Parathyroid adenoma (tissue), 2 donors: Measurements from ENCODE around the gene TEDC2.

Experiments
- H2AFZ ChIP-seq: fragments of 300-600 bp; sonication (generic); one replicate; pipeline ENCODE4 v1.7.0; 2017; ENCODE audit warnings: antibody characterized with exemption, mild to moderate bottlenecking
- H3K27ac ChIP-seq: fragments of 300-600 bp; sonication (generic); one replicate; pipeline ENCODE4 v1.7.0; 2017
- H3K27me3 ChIP-seq: fragments of 300-600 bp; sonication (generic); one replicate; pipeline ENCODE4 v1.7.0; 2017; ENCODE audit warnings: low read length; ENCODE audit not compliant: control insufficient read depth, insufficient read depth
- H3K36me3 ChIP-seq: fragments of 300-600 bp; sonication (generic); one replicate; pipeline ENCODE4 v1.7.0; 2017; ENCODE audit warnings: low read length; ENCODE audit not compliant: control insufficient read depth, insufficient read depth
- H3K4me1 ChIP-seq: fragments of 300-600 bp; sonication (generic); one replicate; pipeline ENCODE4 v1.7.0; 2017; ENCODE audit warnings: control low read depth
- H3K4me2 ChIP-seq: fragments of 300-600 bp; sonication (generic); one replicate; pipeline ENCODE4 v1.7.0; 2017; ENCODE audit warnings: low read length
- H3K4me3 ChIP-seq: fragments of 300-600 bp; sonication (generic); one replicate; pipeline ENCODE4 v1.7.0; 2017; ENCODE audit warnings: low read depth, low read length
- H3K79me2 ChIP-seq: fragments of 300-600 bp; sonication (generic); one replicate; pipeline ENCODE4 v1.7.0; 2017; ENCODE audit warnings: control low read depth
- H3K9ac ChIP-seq: fragments of 300-600 bp; sonication (generic); one replicate; pipeline ENCODE4 v1.7.0; 2017; ENCODE audit warnings: mild to moderate bottlenecking
- H3K9me3 ChIP-seq: fragments of 300-600 bp; sonication (generic); one replicate; pipeline ENCODE4 v1.7.0; 2017; ENCODE audit warnings: low read length; ENCODE audit not compliant: control insufficient read depth
- CTCF ChIP-seq: fragments of 300-600 bp; sonication (generic); IDR thresholded peaks from one replicate; pipeline ENCODE4 v1.7.0; 2017; ENCODE audit warnings: antibody characterized with exemption, mild to moderate bottlenecking
- donor health status: primary hyperparathyroidism.

TEDC2 gene

GRCh38 chr16:2452650-2453049 lies 7.3 kb upstream of the TEDC2 start:
- Histone ChIP-seq H2AFZ (no peak overlapping the region), H3K79me2 (no peaks in the 10 kb centered on the region), H3K36me3 (no peaks in the 10 kb centered on the region), H3K4me1 (no peaks in the 10 kb centered on the region), H3K4me2 (no peak overlapping the region), H3K4me3 (no peak overlapping the region), H3K27ac (no peak overlapping the region), H3K27me3 (no peaks in the 10 kb centered on the region), H3K9ac (no peak overlapping the region), H3K9me3 (no peaks in the 10 kb centered on the region)
- no peak for TF ChIP-seq CTCF

GRCh38 chr16:2455081-2455845 lies 4.6 kb upstream of the TEDC2 start:
- no peak overlapping the region for H3K27ac ChIP-seq
- TF ChIP-seq CTCF, result no peak

GRCh38 chr16:2456551-2457153 lies 3.3 kb upstream of the TEDC2 start:
- Histone ChIP-seq H3K4me2 (no peak overlapping the region), H3K9ac (no peak overlapping the region), H3K4me3 (no peak overlapping the region), H3K27me3 (no peaks in the 10 kb centered on the region), H3K36me3 (no peaks in the 10 kb centered on the region), H3K27ac (no peak overlapping the region), H3K4me1 (peaks cover 9% of the 10 kb centered on the region), H2AFZ (no peak overlapping the region), H3K9me3 (no peaks in the 10 kb centered on the region), H3K79me2 (no peaks in the 10 kb centered on the region)
- no peak for TF ChIP-seq CTCF

More at GRCh38 chr16:2455081-2455845, 4.6 kb upstream of the TEDC2 start:
- no peaks in the 10 kb centered on the region for H3K27me3 ChIP-seq
- no peaks in the 10 kb centered on the region for H3K9me3 ChIP-seq
- no peak overlapping the region for H3K4me2 ChIP-seq
- no peak overlapping the region for H3K9ac ChIP-seq
- no peak overlapping the region for H3K4me3 ChIP-seq
- H2AFZ ChIP-seq, result no peak overlapping the region
- H3K36me3 ChIP-seq, result no peaks in the 10 kb centered on the region
- H3K4me1 ChIP-seq, result peaks cover 9% of the 10 kb centered on the region
- no peaks in the 10 kb centered on the region for H3K79me2 ChIP-seq

- H3K27ac ChIP-seq, result no peak overlapping the region
- H3K4me1 ChIP-seq, result peaks cover 9% of the 10 kb centered on the region
- H3K4me2 ChIP-seq, result no peak overlapping the region
- H3K36me3 ChIP-seq, result no peaks in the 10 kb centered on the region
- H2AFZ ChIP-seq, result no peak overlapping the region
- H3K9me3 ChIP-seq, result no peaks in the 10 kb centered on the region
- H3K9ac ChIP-seq, result no peak overlapping the region
- no peak overlapping the region for H3K4me3 ChIP-seq
- H3K27me3 ChIP-seq, result no peaks in the 10 kb centered on the region
- no peaks in the 10 kb centered on the region for H3K79me2 ChIP-seq
- TF ChIP-seq CTCF, result no peak
Measured at GRCh38 chr16:2457267-2457666, 2.6 kb upstream of the TEDC2 start.
